Esophagus muscularis mucosa (tissue), 4 donors: ENCODE measurements around the gene ASMTL.

Source experiments
- CTCF ChIP-seq, 3 experiments: fragments of 200-600 bp in 2 of 3; fragments of 450-650 bp in 1 of 3; sonication (generic) in 2 of 3; IDR thresholded peaks; one replicate each; pipeline ENCODE4 v1.5.1; 2017 to 2019; ENCODE audit warnings: antibody characterized with exemption in 3 of 3, mild to moderate bottlenecking in 2 of 3, moderate library complexity in 1 of 3
- EP300 ChIP-seq: sonication (generic); formaldehyde crosslinking; IDR thresholded peaks from one replicate; pipeline ENCODE4 v1.6.1; 2017; ENCODE audit warnings: antibody characterized with exemption
- POLR2A ChIP-seq: fragments of 450-650 bp; IDR thresholded peaks from one replicate; pipeline ENCODE4 v1.6.1; 2017; ENCODE audit warnings: antibody characterized with exemption, moderate library complexity, mild to moderate bottlenecking, low read depth
- POLR2AphosphoS5 ChIP-seq, 2 donors: sonication (generic); formaldehyde crosslinking; IDR thresholded peaks; one replicate each; pipeline ENCODE4 v1.6.1; 2017; ENCODE audit warnings: antibody characterized with exemption in 2 of 2

DNA sequence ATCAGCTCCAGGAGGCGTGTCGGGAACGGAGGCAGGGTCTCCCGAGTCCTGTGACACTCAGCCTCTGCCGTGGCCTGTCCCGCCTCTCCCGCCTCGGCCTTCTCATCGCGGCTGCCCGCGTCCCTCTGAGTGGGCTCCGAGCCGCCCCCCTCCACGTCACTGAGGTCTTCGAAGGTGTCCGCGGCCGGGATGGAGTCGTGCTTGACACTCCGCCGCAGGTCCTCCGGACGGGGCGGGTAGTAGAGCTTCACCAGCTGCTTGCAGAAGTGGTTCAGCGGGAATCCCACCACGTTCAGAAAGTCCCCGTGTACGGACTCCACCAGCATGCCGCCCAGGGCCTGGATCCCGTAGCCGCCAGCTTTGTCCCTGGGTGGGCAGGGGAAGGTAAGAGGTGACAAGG is 25.0 kb downstream of the ASMTL start:
- no peak for TF ChIP-seq CTCF (IDR thresholded peaks at IDR 0.05)
- no peak for TF ChIP-seq POLR2A
- no peak for TF ChIP-seq POLR2AphosphoS5 (IDR thresholded peaks at IDR 0.05)
- no peak for TF ChIP-seq EP300
